GM18505 (cell line): Measurements from ENCODE around the gene EXPH5.

Experiments
- ATAC-seq: cut with Tn5 transposase; IDR thresholded peaks from one replicate; pipeline ENCODE4 v1.9.1; 2021; ENCODE audit not compliant: unreplicated experiment
- POLR2A ChIP-seq: IDR thresholded peaks from 4 replicates; pipeline ENCODE4 v1.6.1; 2011; ENCODE audit warnings: borderline replicate concordance; ENCODE audit not compliant: insufficient read depth, insufficient read length; ENCODE audit errors: extremely low read depth

The EXPH5 gene

DNA sequence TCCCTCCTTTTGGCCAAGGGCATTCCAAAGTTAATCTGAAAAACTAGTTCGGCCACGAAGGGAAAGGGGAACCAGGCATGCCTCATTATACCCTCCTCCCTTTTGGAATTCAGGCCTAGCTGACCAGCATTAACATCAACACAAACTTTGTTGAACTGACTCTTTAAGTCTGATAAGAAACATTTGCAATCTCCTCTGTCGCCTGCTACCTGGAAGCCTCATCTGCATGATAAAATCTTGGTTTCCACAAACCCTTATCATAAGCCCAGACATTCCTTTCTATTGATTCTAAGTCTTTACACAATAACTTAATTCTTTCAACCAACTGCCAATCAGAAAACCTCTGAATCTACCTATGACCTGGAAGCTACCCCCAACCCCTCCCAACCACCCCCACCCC lies 106.7 kb downstream of the EXPH5 start:
- ATAC-seq: no peak
- no peak for TF ChIP-seq POLR2A

DNA sequence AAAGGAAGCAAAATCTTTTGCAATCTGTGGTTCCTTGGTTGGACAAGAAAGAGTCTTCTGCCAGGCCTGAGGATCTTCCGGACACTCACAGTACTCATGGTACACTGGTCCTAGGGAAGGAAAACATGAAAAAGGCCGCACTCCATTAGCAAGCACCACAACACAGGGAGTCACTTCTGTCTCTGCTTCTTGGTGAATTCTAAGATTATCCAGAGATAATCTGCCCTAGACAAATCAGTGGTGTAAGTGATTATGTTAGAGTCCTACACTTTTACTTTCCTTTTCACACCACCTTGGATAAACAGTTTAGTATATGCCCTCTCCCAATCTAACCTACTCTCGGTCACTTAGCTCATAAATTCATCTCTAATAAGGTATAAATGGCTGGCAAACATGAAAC lies 107.2 kb downstream of the EXPH5 start:
- TF ChIP-seq POLR2A: no peak
- no peak for ATAC-seq

DNA sequence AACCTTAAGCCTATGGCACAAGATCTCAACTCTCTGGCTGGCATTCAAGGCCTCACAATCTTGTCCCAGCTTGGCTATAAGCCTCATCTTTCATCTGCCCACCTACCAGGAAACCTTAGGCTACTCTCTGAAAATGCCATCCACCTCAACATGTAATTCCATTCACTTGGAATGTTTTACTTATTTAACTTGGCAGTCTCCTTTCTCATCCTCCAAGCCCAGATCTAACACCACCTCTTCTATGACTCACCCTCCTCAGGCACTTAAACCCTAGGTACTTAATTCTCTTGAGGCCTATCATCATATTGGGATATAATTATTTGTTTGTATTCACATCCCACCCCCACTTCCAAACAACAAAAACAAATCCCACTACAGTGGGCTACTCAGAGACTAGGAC lies 110.4 kb downstream of the EXPH5 start:
- no peak for ATAC-seq
- TF ChIP-seq POLR2A: no peak

DNA sequence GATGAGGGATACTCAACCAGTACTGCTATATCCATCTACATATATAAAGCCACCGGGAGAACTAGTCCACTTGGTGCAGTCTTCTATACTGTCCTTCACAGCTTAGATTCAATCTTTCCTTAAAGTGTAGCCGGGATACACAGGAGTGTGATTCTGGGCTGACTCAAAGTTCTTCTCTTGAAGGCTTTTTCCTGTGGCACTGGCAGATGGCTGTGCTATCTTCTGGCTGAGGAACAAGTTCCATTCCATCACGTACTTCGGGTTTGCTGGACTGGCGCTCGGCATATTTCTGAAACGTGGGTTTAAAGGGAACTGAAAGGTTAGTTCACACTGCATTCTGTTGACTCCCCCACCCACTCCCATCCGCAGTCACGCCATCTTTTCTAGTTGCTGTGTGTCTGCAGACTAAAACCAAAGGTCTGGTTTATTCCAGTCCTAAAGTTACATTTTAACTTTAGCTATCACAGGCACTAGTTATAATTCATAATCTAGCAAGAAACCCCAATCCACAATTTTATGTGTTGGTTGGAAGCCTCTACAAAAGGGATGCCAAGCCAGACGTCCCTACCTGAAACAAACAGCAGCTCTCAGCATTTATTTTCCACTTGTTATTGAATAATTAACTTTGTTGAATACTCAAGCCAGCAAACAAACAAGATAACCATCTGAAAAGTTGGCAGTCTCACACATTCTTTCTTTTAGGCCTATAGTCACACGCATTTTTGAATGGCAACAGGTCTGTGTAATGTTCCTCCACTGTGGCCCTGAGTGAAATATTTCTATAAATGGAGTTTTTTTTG lies 118.7 kb downstream of the EXPH5 start:
- TF ChIP-seq POLR2A: no peak
- ATAC-seq: no peak

DNA sequence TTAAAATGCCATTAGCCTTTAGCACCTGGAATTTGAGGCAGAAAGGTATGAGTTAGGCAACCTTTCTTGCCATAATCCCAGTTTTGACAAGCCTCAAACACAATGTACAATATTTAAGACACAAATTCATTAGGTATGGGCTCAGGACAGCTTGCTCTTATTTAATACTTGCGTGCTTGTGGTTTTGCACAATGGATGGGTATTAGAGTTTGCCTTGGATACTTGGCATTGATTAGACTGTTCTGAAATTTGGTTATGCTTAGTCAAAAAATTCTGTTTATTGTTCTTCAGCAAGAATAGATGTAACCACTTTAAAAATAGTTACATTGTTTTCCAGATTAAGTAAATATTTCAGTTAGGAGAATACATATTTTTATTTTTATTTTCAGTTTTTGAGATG lies 120.9 kb downstream of the EXPH5 start:
- TF ChIP-seq POLR2A: no peak
- no peak for ATAC-seq

DNA sequence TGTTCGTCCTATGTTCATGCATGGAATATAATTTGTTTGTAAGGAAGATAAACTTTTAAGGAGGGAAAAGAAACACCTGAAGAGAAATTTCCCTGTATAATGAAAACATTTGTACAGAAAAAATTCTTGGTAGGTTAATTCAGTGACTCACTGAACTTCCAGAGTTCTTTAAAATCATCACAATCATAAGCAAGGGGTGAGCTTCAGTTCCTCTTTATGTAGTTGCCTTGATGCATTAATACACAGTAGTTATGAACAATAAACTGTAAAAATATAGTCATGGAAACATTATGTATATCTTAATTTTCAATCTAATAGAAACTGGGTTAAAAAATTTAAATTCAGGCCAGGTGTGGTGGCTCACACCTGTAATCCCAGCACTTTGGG lies 125.1 kb downstream of the EXPH5 start:
- no peak for ATAC-seq
- TF ChIP-seq POLR2A: no peak

DNA sequence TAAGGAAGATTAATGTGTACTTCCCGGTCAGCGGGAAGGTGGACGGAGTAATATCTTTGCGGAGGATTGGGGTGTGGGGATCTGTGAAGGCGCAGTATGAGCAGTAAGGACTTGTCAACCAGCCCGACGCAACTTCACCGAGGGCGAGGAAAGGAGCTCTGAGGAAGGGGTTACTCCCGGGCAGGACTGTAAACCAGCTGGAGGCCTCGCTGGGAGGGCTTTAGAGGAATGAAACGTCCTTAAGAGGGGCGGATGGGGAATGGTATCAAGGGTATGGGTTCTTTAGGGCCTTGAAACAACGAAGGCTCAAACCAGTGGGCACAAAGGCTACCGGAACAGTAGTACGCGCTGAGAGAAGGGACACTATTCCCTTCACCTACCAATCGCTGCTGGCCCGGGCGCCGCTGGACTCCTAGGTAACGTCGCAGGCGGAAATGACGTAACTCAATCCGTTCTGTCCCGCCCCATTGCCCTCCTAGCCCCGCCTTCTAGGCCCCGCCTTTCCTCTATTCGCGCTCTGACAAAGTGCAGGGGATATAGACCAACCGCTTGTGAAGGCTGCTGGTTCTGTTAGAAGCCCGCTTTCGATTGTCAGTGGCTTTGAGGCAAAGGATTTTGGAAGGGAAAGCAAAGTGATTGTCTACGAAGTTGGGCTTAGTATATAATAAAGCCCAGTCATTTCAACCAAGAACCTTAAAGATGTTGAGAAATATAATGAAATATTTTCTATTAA lies 126.3 kb downstream of the EXPH5 start, which contains the start of gene C11orf65:
Gene C11orf65, minus strand, starts transcription at position 439 of the 733 bp plus-strand sequence. CDS start 5,970 bp downstream, outside the sequence.
- peak; percentile 97 for TF ChIP-seq POLR2A
- ATAC-seq: peak; percentile 97

DNA sequence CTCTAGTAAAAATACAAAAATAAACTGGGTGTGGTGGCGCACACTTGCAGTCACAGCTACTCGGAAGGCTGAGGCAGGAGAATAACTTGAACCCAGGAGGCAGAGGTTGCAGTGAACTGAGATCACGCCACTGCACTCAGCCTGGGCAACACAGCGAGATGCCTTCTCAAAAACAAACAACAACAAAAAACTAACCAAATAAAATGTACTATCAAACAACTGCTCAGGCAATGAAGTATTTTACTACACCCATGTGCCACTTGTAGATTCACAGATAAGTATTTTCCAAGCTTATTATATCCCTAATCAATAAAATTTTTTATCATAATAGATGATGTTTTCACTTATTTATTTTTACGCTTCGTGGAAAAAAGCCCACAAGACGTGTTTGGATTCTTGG lies 127.2 kb downstream of the EXPH5 start:
- ATAC-seq: no peak
- TF ChIP-seq POLR2A: no peak
